A549 treated with ZK216348 at 1 μM for 4 hours (cell line): Measurements from ENCODE around the gene CATSPER4. TPM values are rescaled to one million over a fixed set of nuclear protein-coding genes. Genes with fewer than 3 reads are reported as not detected.

Experiments used
- total RNA-seq: library from RNA; stranded (reverse); fragments of 200-300 nt; extraction: Qiagen RNA extraction; gene quantifications from 5 replicates; pipeline ENCODE4 v1.2.3, GENCODE V29; 2022; ENCODE audit warnings: low read depth

Gene CATSPER4
- not detected in 5 replicates for total RNA-seq

DNA sequence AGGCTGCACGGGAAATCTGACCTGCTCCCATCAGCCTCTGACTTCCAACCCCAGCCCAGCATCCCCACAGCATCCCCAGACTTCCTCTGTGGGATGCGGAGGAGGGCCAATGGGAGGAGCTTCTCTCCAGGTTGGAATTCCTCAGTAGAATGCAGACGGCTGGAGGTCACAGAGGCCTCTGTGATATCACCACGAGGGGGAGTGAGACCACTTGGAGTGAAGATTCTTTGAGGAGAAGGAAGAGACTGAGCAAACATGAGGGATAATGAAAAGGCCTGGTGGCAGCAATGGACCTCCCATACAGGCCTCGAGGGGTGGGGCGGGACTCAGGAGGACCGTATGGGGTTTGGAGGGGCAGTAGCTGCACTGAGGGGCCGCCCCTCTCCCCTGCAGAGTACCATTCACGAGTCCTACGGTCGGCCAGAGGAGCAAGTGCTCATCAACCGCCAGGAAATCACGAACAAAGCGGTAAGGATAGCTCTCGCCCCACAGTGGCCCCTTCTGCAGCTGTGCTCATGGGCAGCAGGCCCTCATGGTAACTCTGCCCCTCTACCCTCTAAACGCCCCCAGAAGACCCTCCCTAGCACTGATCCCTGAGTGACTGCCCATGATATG is at the start of gene CATSPER4:
Gene CATSPER4, plus strand, starts transcription at position 230 of the 615 bp plus-strand sequence. Its CDS starts 26 bp downstream, at position 256.

DNA sequence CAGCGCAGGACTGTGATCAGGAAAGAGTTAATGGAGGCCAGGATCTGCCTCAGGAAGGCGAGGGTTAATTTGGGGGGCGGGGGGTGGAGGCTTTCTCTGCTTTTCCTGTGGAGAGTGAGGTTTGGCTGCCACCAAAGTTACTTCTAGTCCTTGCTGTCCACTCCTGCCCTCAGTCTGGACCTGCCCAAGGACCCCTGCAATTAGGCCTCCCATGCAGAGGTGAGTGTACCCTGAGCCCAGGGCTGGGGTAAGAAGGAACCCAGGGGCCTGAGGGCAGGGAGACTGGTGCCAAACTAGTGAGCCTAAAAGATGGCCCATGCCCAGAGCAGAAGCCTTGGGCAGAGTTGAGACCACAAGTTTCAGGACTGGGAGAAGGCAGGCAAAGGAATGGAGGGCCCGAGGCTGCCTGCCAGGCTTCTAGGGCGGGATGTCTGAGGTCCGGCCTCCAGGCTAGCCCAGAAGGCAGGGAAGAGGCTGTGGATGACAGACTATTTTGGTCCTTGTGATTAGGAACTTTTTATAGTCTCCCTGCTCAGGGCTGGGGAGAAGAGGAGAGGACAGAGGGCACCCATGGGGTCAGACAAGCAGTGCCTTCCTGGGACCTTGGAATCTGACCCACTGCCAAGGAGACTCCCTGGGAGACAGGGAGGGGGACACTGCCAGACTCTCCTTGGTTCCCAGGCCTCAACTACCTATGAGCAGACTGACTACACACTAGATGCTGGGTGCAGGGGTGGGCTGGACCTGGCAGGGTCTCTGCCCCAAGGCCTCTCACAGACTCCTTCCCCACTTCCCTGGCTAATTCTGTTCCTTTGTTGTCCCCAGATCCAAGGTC is 31.3 kb upstream of the CATSPER4 start, which contains the start of gene FAM110D:
Gene FAM110D, plus strand, starts transcription at position 172 of the 835 bp plus-strand sequence. CDS start 2,213 bp downstream, outside the sequence.

DNA sequence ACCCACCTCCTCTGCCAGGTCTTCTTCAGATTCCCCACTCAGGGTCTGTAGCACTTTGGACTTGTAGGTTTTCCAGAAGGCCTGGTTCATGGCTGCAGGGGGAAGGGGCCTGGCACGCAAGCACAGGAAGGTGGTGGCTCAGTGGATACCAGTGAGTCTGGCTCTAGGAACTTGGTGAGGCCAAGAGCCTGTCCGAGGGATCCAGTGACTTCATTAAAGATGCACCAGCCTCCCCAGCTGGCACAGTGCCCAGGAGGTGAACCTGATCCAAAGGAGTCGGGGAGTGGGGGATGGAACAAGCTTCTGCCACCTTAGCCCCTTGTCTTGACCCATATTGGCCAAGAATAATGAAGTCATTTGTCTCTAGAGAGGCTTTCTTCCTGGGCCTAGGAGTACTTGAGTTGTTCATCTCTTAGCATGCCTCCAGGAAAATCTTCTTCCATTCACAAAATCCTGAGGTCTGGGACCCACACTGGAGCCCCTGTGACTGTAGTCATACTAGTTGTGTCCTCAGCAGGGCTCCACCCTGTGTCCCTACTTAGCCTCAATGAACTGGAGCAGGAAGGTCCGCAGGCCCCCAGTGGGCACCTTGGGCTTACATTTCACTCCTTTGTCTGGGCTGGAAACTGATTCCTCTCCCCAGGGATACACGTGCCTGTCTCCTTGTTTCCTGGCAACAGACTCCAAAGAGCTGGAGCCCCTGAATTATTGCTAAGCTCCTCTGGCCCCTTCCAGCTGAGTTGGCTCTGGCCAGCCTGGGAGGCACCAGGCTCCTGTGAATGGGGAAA is 21.8 kb upstream of the CATSPER4 start, which contains the start of gene C1orf232:
Gene C1orf232, minus strand, starts transcription at position 554 of the 788 bp plus-strand sequence. Its CDS starts 464 bp downstream, at position 90.

DNA sequence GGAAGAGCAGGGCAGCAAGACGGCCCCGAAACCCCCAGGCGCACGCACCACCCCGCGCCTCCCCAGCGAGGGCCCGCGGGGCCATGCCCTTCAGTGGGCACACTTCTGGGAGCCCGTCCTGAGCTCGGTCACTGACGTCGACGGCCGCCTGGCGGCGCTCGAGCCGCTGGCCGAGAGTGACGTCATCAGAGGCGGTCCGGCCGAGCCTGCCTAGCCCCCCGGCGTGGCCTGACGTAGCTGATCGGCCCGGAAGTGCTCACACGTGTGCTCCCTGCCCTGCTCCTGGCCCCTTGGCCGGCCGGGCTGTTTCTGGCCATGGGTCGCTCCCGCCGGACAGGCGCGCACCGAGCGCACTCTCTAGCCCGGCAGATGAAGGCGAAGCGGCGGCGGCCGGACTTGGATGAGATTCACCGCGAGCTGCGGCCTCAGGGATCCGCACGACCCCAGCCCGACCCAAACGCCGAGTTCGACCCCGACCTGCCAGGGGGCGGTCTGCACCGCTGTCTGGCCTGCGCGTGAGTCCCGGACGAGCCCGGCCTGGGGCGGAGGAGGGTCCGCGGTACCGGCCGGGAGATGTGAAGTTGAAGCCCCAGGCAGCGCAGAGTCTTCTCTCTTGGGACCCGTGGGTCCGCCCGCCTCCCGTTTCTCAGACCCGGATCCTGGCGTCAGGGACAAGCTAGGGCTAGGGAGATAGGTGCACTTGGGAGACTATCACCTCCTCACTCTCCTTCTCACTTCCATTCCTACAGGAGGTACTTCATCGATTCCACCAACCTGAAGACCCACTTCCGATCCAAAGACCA is 20.5 kb upstream of the CATSPER4 start, which contains the start of gene ZNF593:
Gene ZNF593, plus strand, starts transcription at position 240 of the 803 bp plus-strand sequence. Its CDS starts 76 bp downstream, at position 316.

DNA sequence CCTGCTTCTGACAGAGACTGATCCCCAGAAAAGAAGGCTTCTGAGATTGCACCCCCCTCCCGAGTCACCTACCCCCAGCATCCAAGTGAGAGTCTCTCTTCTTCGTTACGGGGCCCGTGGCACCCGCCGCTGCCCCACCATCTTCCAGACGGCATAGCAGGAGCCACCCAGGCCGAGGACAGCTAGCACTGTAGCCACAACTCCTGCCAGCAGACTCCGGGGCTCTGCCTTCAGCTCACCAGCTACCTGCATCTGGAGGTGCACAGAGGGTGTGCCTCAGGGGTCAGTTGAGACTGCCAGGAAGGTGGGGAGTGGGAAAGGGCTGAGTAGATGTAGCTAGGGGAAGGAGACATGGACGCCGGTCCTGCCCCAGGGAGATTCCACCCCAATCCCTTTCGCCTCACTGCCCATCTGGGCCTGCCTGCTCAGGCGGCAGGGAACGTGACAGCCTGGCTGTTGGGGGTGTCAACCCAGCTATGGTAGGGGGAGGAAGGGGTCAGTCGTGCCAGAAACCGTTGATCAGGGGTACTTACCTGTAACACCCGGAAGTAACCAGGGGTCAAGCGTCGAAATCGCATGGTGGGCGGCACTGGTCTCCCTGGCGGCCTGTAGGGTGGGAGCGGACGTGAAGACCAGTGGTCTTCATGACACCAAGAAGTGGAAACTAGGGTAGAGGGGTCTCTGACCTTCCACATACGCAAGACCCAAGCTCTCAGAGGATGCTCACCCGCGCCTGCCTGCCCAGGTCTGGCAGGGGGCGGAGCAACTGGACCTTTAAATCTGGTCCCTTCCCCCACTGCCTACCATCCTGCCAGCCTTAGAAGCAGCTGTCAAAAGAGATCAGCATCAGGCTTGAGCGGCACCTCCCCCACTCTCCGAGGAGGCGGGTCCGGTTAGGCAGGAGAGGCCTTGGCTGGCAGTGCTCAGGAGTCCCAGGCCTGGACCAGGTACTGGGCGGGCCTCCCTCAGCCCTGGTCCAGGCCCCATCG is 19.0 kb upstream of the CATSPER4 start, which contains the start of gene ZNF593OS:
Gene ZNF593OS, minus strand, starts transcription at position 749 of the 989 bp plus-strand sequence. Its CDS starts 171 bp downstream, at position 578.

DNA sequence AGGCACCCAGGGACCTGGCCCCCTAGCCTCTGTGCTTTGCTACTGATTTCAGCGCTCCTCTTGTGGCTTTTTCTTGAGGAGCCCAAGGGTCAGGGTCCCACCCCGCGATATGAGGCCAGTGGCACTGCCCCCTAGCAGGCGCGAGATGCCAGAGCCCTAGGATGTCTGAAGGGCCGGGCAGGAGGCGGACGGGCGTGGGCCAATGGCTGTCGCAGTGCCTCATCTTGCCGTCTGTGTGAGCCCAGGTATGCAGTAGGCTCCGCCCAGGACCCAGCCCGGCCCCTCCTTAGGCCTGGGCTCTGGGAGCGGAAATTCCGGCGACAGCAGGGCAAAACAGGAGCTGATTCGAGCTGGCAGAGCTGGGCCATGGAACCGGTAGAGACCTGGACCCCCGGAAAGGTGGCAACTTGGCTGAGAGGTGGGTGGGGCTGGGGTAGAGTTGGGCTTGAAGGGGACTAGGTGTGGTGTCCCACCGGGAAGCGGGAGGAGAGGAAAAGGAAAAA is 13.2 kb upstream of the CATSPER4 start, which contains the start of gene CNKSR1:
Gene CNKSR1, plus strand, starts transcription at position 310 of the 503 bp plus-strand sequence. Its CDS starts 57 bp downstream, at position 367.

DNA sequence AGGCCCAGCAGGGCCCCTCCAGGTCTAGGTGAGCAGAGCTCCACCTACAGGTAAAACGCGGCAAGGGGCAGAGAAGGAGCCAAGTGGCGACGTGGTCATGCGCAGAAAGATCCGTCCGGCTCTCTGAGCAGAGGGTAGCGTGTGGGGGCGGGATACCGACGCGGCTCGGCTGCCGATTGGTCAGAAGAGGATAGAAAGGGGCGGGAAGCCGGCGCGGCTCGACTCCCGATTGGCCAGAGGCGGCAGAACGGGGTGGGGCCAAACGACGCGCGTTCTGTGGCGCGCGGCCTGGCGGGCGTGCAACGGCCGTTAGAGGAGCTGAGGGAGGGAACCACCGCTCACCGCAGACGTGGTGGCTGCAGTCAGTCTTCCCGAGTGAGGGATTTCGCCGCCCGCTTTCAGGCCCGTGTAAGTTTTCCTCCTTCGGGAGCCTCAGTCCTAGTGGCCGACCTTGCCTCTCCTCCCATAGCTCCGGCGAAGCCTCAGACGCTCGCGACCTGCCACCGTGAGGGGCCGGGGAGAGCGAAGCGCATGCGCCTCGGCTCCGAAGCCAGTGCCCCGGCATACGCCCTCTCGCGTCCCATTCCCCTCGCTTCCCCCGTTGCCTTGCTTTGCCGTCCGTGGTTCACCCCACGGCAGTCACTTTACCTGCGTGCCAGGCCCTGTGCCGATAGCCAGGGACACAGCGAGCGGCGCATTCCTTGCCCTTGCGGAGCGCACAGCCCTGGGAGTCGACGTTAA is 43.7 kb downstream of the CATSPER4 start, which contains the start of gene CEP85:
Gene CEP85, plus strand, starts transcription at position 298 of the 741 bp plus-strand sequence. CDS start 5,584 bp downstream, outside the sequence.

Other genes with a start within 250 kb of the CATSPER4 start
- 5.5 to 8.8 TPM (median 6.9 TPM) in 5 replicates for gene PAFAH2, start 192.5 kb upstream of the CATSPER4 start, total RNA-seq
- 0.05 TPM in 1 of 5 replicates, not detected in the others for gene EXTL1, start 168.8 kb upstream of the CATSPER4 start, total RNA-seq
- gene SLC30A2, start 144.5 kb upstream of the CATSPER4 start, total RNA-seq = 0.09 to 0.31 TPM (median 0.25 TPM) in 5 replicates
- gene TRIM63, start 123.0 kb upstream of the CATSPER4 start, total RNA-seq = 0.43 to 0.85 TPM (median 0.60 TPM) in 5 replicates
- 1.2 to 3.1 TPM (median 1.6 TPM) in 5 replicates for gene PDIK1L, start 78.8 kb upstream of the CATSPER4 start, total RNA-seq
- 0.05 to 0.06 TPM in 2 of 5 replicates, not detected in the others for gene FAM110D, start 31.5 kb upstream of the CATSPER4 start, total RNA-seq
- not detected in 5 replicates for gene C1orf232, start 21.6 kb upstream of the CATSPER4 start, total RNA-seq
- 43.9 to 63.0 TPM (median 59.9 TPM) in 5 replicates for gene ZNF593, start 20.7 kb upstream of the CATSPER4 start, total RNA-seq
- not detected in 5 replicates for gene ZNF593OS, start 18.8 kb upstream of the CATSPER4 start, total RNA-seq
- gene CNKSR1, start 13.1 kb upstream of the CATSPER4 start, total RNA-seq = 0.13 to 0.58 TPM (median 0.39 TPM) in 5 replicates
- gene CEP85, start 43.6 kb downstream of the CATSPER4 start, total RNA-seq = 10.8 to 13.9 TPM (median 12.3 TPM) in 5 replicates
- 121 to 161 TPM (median 145 TPM) in 5 replicates for gene SH3BGRL3, start 89.5 kb downstream of the CATSPER4 start, total RNA-seq
- gene UBXN11, start 116.0 kb downstream of the CATSPER4 start, total RNA-seq = 7.0 to 17.5 TPM (median 15.1 TPM) in 5 replicates
- gene CD52, start 127.4 kb downstream of the CATSPER4 start, total RNA-seq = not detected in 5 replicates
- 0.90 to 2.6 TPM (median 1.3 TPM) in 5 replicates for gene CRYBG2, start 163.5 kb downstream of the CATSPER4 start, total RNA-seq
- not detected in 5 replicates for gene ZNF683, start 182.1 kb downstream of the CATSPER4 start, total RNA-seq
- gene LIN28A, start 220.2 kb downstream of the CATSPER4 start, total RNA-seq = not detected in 5 replicates
- 23.5 to 27.4 TPM (median 23.6 TPM) in 5 replicates for gene DHDDS, start 241.7 kb downstream of the CATSPER4 start, total RNA-seq